NCI-H1417 (cell line): ENCODE data around the gene CPT2.

ENCODE experiments used
- DNase-seq, 3 experiments: peaks; one replicate each; lab custom pipeline; 2025; lab: John Stamatoyannopoulos, UW

The CPT2 gene

GRCh38 chr1:53196485-53197290, at the start of gene CPT2:
TSS of gene CPT2 (plus strand) at chr1:53196824. CDS start at chr1:53196944, 120 bp downstream.
- DNase-seq = peak; percentile 93 to 94 (median 93)

DNA sequence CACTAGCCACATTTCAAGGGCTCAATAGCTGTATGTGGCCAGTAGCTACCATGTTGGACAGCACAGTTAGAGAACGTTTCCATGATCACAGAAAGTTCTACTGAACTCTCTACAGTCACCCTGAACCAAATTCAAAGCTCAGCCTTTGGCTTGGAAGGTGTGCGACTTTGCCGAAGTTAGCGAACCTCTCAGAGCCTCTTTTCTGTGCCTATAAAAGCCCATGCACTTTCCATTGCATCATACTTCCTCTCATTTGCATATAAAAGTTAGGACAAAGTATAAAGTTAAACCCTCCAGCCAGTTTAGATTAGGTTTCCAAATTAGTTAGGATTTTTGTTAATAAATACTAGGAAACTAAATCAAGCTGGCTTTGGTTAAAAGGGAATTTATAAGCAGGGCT, 49.5 kb upstream of the CPT2 start:
- no peak for DNase-seq

GRCh38 chr1:53148123-53148522, 48.5 kb upstream of the CPT2 start:
- DNase-seq = no peak

GRCh38 chr1:53153752-53154151, 42.9 kb upstream of the CPT2 start:
- DNase-seq = no peak

GRCh38 chr1:53154859-53155438, 41.7 kb upstream of the CPT2 start:
- DNase-seq = no peak

DNA sequence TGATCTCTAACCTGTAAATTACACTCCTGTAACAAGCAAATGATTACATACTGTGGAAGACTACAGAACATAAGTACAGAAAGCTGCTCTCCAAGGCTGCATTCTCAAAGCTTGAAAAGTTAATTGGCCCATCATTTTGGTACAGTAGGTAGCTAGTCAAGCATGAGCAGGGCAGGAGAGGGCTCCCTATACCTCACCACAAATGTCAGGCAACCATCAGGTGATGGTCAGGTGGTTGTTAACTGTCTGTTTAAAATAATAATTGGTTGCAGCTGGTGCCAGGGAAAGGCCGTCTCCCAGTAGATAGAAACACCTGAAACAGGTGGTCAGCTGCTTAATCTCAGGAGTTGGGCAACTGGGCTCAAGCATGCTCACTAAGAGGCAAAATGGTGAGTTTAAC, 41.1 kb upstream of the CPT2 start:
- DNase-seq = peak in 2 of 3 experiments; percentile 14 to 63

- no peak for DNase-seq
Measured at GRCh38 chr1:53155945-53156344, 40.7 kb upstream of the CPT2 start.

GRCh38 chr1:53156783-53157182, 39.8 kb upstream of the CPT2 start:
- DNase-seq = no peak

- DNase-seq = no peak
Measured at GRCh38 chr1:53158900-53159299, 37.7 kb upstream of the CPT2 start.

DNA sequence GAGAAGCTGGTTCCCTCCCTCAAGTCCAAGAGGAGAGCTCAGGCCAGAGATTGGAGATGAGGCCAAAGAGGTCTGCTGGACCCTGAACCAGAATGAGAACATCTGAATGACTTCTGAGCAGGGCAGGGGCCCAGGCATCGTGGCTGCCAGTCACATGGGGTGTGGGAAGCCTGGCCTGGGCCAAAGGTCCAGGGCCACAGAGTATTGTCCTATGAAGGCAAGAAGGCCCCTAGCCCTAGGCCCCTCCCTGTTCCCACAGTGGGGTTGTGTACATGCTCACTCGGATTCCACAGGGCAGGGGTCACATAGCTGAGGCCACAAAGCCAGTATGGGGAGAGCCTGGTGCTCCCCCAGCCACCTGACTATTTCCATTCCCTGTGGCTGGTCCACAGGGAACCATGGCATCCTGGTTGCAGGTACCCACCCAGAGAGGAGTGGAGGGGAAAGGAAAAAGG, 35.7 kb upstream of the CPT2 start:
- DNase-seq = no peak

GRCh38 chr1:53162621-53163020, 34.0 kb upstream of the CPT2 start:
- no peak for DNase-seq

DNA sequence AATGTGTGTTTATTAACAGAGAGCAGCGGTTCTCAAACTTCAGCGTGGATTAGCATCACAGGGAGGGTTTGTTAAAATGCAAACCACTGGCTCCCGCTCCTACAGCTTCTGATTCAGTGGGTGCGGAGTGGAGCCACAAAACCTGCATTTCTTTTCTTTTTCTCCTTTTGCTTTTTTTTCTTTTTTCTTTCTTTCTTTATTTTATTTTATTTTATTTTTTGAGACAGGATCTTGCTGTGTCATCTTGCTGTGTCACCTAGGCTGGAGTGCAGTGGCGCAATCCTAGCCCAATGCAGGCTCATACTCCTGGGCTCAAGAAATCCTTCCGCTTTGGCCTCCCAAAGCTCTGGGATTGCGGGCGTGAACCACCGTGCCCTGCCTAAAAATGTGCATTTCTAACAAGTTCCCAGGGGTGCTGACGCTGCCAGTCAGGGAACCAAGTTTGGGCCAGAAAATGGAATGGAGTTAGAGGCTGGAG, 33.3 kb upstream of the CPT2 start:
- DNase-seq = no peak

DNA sequence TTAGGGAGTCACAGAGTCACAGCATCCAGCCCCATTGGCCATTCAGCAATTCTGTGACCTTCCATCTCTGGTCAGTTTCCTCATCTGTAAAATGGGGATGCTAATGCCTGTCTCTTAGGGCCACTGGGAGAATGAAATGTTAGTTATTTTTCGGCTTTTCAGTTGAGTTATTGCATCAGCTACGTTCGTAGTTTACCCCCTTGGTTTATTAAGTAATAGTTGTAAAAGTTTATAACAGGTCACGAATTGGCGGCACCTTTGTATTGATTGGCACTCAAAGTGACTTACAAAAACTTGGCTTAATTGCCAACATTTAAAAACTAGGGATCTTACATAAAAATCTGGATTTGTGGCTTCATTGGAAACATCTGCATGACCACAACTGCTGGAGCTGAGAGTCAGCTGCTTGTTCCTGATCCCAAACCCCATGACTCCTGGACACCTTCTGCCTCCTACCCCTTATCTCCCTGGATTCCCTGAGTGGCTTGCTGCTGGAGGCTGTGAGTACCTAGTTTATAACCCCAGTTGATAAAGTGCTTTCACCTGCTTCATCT, 31.1 kb upstream of the CPT2 start:
- no peak for DNase-seq

DNA sequence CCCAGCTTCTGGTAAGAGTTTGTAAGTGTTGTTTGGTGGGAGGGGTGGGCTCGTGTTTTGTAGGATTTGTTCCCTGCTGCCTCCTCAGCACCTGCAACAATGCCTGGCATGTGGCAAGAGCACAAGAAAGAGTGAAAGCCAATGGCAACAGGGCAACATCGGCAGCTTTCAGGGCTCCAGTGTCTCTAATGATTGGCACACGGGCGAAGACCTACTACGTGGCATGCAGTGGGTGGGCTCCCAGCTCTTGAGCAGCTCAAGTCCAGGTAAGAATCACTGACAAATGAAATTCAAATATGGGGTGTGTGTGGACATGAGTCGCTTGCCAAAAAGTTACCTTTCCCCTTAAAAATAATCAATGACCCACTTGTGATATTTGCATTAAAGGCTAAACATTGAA, 30.3 kb upstream of the CPT2 start:
- DNase-seq = no peak

GRCh38 chr1:53166912-53167311, 29.7 kb upstream of the CPT2 start:
- no peak for DNase-seq

GRCh38 chr1:53172426-53173128, 24.0 kb upstream of the CPT2 start:
- peak; percentile 18 to 46 (median 35) for DNase-seq

GRCh38 chr1:53174971-53175913, 21.4 kb upstream of the CPT2 start:
- DNase-seq = no peak

- DNase-seq = peak; percentile 30 to 62 (median 38)
Measured at GRCh38 chr1:53176452-53177208, 20.0 kb upstream of the CPT2 start.

DNA sequence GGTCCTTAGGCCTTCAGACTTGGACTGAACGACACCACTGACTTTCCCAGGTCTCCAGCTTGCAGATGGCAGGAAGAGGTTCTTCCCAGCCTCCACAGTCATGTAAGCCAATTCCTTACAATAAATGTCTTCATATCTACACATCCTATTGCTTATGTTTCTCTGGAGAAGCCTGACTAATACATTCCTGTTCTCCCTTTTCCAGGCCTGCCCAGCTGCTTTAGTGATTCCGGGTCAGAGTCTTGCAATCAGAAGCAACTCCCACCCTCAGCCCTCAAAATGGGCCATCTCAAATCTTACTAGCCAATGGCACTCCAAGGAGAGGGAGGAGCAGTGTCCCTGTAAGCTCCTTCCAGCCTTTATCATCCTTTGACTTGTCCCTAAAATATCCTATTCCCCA, 16.4 kb upstream of the CPT2 start:
- DNase-seq = no peak

- DNase-seq = no peak
Measured at GRCh38 chr1:53180951-53181350, 15.7 kb upstream of the CPT2 start.
